Activated CD4-positive, alpha-beta memory T cell treated with anti-CD3 and anti-CD28 coated beads for 36 hours (primary cell): Measurements from ENCODE around the gene CYP2R1. TPM values are rescaled to one million over a fixed set of nuclear protein-coding genes. Genes with fewer than 3 reads are reported as not detected.
A peak's percentile ranks its signal among the peaks of the same experiment; 100 is the strongest.

Experiments used
- CTCF ChIA-PET: fragments of 350-600 bp; sonication (Branson Sonifier 250); formaldehyde crosslinking; loops from one replicate; lab custom pipeline; 2021; ENCODE audit warnings: antibody characterized with exemption, inconsistent platforms; lab: Charles Lee
- POLR2A ChIA-PET: fragments of 350-600 bp; sonication (Branson Sonifier 250); formaldehyde crosslinking; loops from one replicate; lab custom pipeline; 2021; ENCODE audit warnings: antibody characterized with exemption; lab: Charles Lee
- DNase-seq: peaks from one replicate; pipeline ENCODE4 v3.0.0-alpha.2; 2020
- H3K27ac Mint-ChIP-seq: one replicate; pipeline ENCODE4 v1.8.0; 2021; ENCODE audit warnings: mixed read lengths
- H3K27me3 Mint-ChIP-seq: one replicate; pipeline ENCODE4 v1.8.0; 2021; ENCODE audit warnings: mixed read lengths
- H3K36me3 Mint-ChIP-seq: one replicate; pipeline ENCODE4 v1.8.0; 2021; ENCODE audit warnings: mixed read lengths
- H3K4me1 Mint-ChIP-seq: one replicate; pipeline ENCODE4 v1.8.0; 2021; ENCODE audit warnings: low read depth, mixed read lengths
- H3K4me3 Mint-ChIP-seq: one replicate; pipeline ENCODE4 v1.8.0; 2021; ENCODE audit warnings: mild to moderate bottlenecking, mixed read lengths
- H3K9me3 Mint-ChIP-seq: one replicate; pipeline ENCODE4 v1.8.0; 2021; ENCODE audit warnings: mixed read lengths
- intact Hi-C: fragments of 100-400 bp; cut with micrococcal nuclease; formaldehyde crosslinking; loops from one replicate; pipeline ENCODE4 v1.15.1; 2023
- total RNA-seq, 2 experiments: library from RNA; stranded (reverse); gene quantifications; one replicate each; pipeline ENCODE4 v1.2.3, GENCODE V29; 2021

The CYP2R1 gene
- total RNA-seq, 2 experiments from 2014 or later = 14.6 to 14.8 TPM

- ChIA-PET CTCF (interaction anchor here (1.0 kb wide), 1 partner anchor 48 kb away, joined by 5 read pairs; no protein-coding TSS in a partner anchor), POLR2A (no interaction called here)
- H3K36me3 Mint-ChIP-seq = peaks cover 48% of the 10 kb centered on the region
These were observed 31.5 kb downstream of the CYP2R1 start for GRCh38 chr11:14860511-14860910.

GRCh38 chr11:14858404-14858803 lies 33.6 kb downstream of the CYP2R1 start:
- H3K4me1 Mint-ChIP-seq = peaks cover 12% of the 10 kb centered on the region
- intact Hi-C loops = no loop called here
- POLR2A ChIA-PET = no interaction called here
- no peak overlapping the region for H3K27ac Mint-ChIP-seq
- H3K36me3 Mint-ChIP-seq = peaks cover 42% of the 10 kb centered on the region
- DNase-seq = no peak
- no peak overlapping the region for H3K4me3 Mint-ChIP-seq
- peaks cover 14% of the 10 kb centered on the region for H3K9me3 Mint-ChIP-seq
- no peaks in the 10 kb centered on the region for H3K27me3 Mint-ChIP-seq
- CTCF ChIA-PET = interaction anchor here (3.6 kb wide), 1 partner anchor 50 kb away, joined by 18 read pairs; no protein-coding TSS in a partner anchor

More at GRCh38 chr11:14860511-14860910, 31.5 kb downstream of the CYP2R1 start:
- H3K4me3 Mint-ChIP-seq = no peak overlapping the region
- H3K27me3 Mint-ChIP-seq = no peaks in the 10 kb centered on the region
- no peak overlapping the region for H3K27ac Mint-ChIP-seq
- peaks cover 25% of the 10 kb centered on the region for H3K9me3 Mint-ChIP-seq
- intact Hi-C loops = no loop called here
- DNase-seq = no peak
- H3K4me1 Mint-ChIP-seq = peaks cover 12% of the 10 kb centered on the region

- Mint-ChIP-seq H3K27me3 (no peaks in the 10 kb centered on the region), H3K4me3 (no peak overlapping the region), H3K36me3 (peaks cover 35% of the 10 kb centered on the region), H3K27ac (no peak overlapping the region), H3K9me3 (peaks cover 8% of the 10 kb centered on the region), H3K4me1 (peaks cover 12% of the 10 kb centered on the region)
- POLR2A ChIA-PET = no interaction called here
- no peak for DNase-seq
- CTCF ChIA-PET = interaction anchor here (1.1 to 3.6 kb wide), 4 partner anchors 34 to 320 kb away, joined by 3 to 18 read pairs (median 4); partner anchors contain the start of gene CYP2R1
- intact Hi-C loops = no loop called here
These were observed 34.4 kb downstream of the CYP2R1 start for GRCh38 chr11:14857621-14858020.

- CTCF ChIA-PET = interaction anchor here (3.6 kb wide), 1 partner anchor 52 kb away, joined by 18 read pairs; no protein-coding TSS in a partner anchor
- intact Hi-C loops = no loop called here
- Mint-ChIP-seq H3K4me1 (peaks cover 20% of the 10 kb centered on the region), H3K27me3 (no peaks in the 10 kb centered on the region), H3K27ac (no peak overlapping the region), H3K4me3 (no peak overlapping the region), H3K9me3 (peaks cover 8% of the 10 kb centered on the region), H3K36me3 (peaks cover 27% of the 10 kb centered on the region)
- DNase-seq = no peak
- POLR2A ChIA-PET = no interaction called here
These were observed 36.1 kb downstream of the CYP2R1 start for GRCh38 chr11:14855890-14856289.

- Mint-ChIP-seq H3K36me3 (peaks cover 27% of the 10 kb centered on the region), H3K9me3 (peaks cover 8% of the 10 kb centered on the region), H3K4me1 (peaks cover 21% of the 10 kb centered on the region), H3K27ac (no peak overlapping the region), H3K4me3 (no peak overlapping the region), H3K27me3 (no peaks in the 10 kb centered on the region)
- ChIA-PET CTCF (no interaction called here), POLR2A (no interaction called here)
- intact Hi-C loops = no loop called here
- DNase-seq = no peak
These were observed 38.0 kb downstream of the CYP2R1 start for GRCh38 chr11:14854057-14854456.

- Mint-ChIP-seq H3K4me1 (peaks cover 18% of the 10 kb centered on the region), H3K36me3 (peaks cover 25% of the 10 kb centered on the region), H3K4me3 (no peak overlapping the region), H3K9me3 (peaks cover 10% of the 10 kb centered on the region), H3K27me3 (no peaks in the 10 kb centered on the region), H3K27ac (no peak overlapping the region)
- CTCF ChIA-PET = no interaction called here
- POLR2A ChIA-PET = no interaction called here
- peak; percentile 20 for DNase-seq
- intact Hi-C loops = no loop called here
These were observed 39.4 kb downstream of the CYP2R1 start for GRCh38 chr11:14852571-14853177.

GRCh38 chr11:14842002-14842401 lies 50.0 kb downstream of the CYP2R1 start:
- H3K27me3 Mint-ChIP-seq = no peaks in the 10 kb centered on the region
- no peak overlapping the region for H3K4me3 Mint-ChIP-seq
- ChIA-PET POLR2A (no interaction called here), CTCF (no interaction called here)
- H3K4me1 Mint-ChIP-seq = no peaks in the 10 kb centered on the region
- no peak for DNase-seq
- peaks cover 8% of the 10 kb centered on the region for H3K9me3 Mint-ChIP-seq
- intact Hi-C loops = no loop called here
- no peak overlapping the region for H3K27ac Mint-ChIP-seq
- peaks cover 33% of the 10 kb centered on the region for H3K36me3 Mint-ChIP-seq

- ChIA-PET POLR2A (no interaction called here), CTCF (interaction anchor here (1.0 kb wide), 1 partner anchor 72 kb away, joined by 4 read pairs; no protein-coding TSS in a partner anchor)
- peak; percentile 29 for DNase-seq
- no peak overlapping the region for H3K4me3 Mint-ChIP-seq
- no peaks in the 10 kb centered on the region for H3K9me3 Mint-ChIP-seq
- H3K36me3 Mint-ChIP-seq = peaks cover 30% of the 10 kb centered on the region
- no peak overlapping the region for H3K27ac Mint-ChIP-seq
- intact Hi-C loops = no loop called here
- no peaks in the 10 kb centered on the region for H3K27me3 Mint-ChIP-seq
- H3K4me1 Mint-ChIP-seq = no peaks in the 10 kb centered on the region
These were observed 56.2 kb downstream of the CYP2R1 start for GRCh38 chr11:14835496-14836492.

Other genes starting within 250 kb of the CYP2R1 start
- 10 to 100 TPM; 21.6 to 21.8 TPM for gene PDE3B, start 248.4 kb downstream of the CYP2R1 start, total RNA-seq
- gene CALCA, start 80.1 kb upstream of the CYP2R1 start, total RNA-seq = not detected
- 1 to 10 TPM; 2.5 to 2.9 TPM for gene CALCB, start 181.4 kb upstream of the CYP2R1 start, total RNA-seq
- under 1 TPM; 0.34 to 0.36 TPM for gene INSC, start 222.7 kb upstream of the CYP2R1 start, total RNA-seq